Measurements from ENCODE around the gene MPG. TPM values are rescaled to one million over a fixed set of nuclear protein-coding genes. Genes with fewer than 3 reads are reported as not detected.
"Not testable (repeated sequence)": the region's sequence is repeated elsewhere in the genome, so short reads cannot be mapped to it uniquely, and the experiment has no call there.

Gene MPG
- total RNA-seq, 1 donor = 194 TPM

DNA sequence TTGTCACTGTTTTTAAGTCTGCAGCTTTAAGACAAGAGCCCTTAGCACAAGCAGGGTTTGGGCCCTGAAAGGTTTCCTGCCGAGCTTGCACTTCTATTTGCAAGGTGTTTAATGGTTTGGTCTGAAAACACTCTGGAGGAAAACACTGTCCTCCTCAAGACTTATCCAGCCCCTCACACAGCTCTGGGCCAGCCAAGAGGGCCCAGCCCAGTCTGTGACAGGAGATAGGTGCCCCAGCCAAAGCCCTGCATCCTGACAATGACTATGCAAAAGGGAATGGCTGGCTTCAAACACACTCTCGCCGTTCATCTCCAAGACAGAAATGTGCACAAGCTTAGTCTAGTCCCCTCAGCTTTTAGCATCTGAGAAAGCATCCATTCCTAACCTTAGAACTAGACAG lies 26.9 kb downstream of the MPG start:
- DNase-seq (ENCODE audit: low read depth in 2 of 3, low spot score in 2 of 3) = peak in 1 of 3 donors; percentile 29

DNA sequence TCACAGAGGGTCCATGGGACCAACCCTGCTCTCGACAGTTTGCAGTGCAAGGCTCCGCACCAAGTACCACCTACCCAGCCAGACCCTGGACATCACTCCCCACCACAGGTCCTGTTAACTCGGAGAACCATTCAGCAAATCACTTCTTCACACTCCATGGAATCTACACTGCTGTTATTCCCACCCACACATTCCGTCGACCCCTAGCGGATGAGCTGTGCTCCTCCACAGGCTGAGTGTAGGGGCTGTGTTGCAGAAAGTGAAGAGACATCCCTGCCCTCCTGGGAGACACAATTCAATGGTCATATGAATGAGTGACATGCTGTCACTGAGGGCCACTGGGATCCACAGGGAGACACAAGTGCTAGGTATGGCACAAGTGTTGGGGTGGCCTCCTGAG lies 27.5 kb downstream of the MPG start:
- DNase-seq (ENCODE audit: low read depth in 2 of 3, low spot score in 2 of 3) = no peak

- peak; percentile 46 to 82 (median 72) for DNase-seq (ENCODE audit: low read depth in 2 of 3, low spot score in 2 of 3)
Observed at GRCh38 chr16:106623-107324, 28.7 kb downstream of the MPG start.

- DNase-seq (ENCODE audit: low read depth in 2 of 3, low spot score in 2 of 3) = no peak
Observed at GRCh38 chr16:112153-112840, 34.3 kb downstream of the MPG start.

GRCh38 chr16:114327-114726 lies 36.3 kb downstream of the MPG start:
- no peak for DNase-seq (ENCODE audit: low read depth in 2 of 3, low spot score in 2 of 3)

- no peak for DNase-seq (ENCODE audit: low read depth in 2 of 3, low spot score in 2 of 3)
Observed at GRCh38 chr16:116015-116414, 38.0 kb downstream of the MPG start.

DNA sequence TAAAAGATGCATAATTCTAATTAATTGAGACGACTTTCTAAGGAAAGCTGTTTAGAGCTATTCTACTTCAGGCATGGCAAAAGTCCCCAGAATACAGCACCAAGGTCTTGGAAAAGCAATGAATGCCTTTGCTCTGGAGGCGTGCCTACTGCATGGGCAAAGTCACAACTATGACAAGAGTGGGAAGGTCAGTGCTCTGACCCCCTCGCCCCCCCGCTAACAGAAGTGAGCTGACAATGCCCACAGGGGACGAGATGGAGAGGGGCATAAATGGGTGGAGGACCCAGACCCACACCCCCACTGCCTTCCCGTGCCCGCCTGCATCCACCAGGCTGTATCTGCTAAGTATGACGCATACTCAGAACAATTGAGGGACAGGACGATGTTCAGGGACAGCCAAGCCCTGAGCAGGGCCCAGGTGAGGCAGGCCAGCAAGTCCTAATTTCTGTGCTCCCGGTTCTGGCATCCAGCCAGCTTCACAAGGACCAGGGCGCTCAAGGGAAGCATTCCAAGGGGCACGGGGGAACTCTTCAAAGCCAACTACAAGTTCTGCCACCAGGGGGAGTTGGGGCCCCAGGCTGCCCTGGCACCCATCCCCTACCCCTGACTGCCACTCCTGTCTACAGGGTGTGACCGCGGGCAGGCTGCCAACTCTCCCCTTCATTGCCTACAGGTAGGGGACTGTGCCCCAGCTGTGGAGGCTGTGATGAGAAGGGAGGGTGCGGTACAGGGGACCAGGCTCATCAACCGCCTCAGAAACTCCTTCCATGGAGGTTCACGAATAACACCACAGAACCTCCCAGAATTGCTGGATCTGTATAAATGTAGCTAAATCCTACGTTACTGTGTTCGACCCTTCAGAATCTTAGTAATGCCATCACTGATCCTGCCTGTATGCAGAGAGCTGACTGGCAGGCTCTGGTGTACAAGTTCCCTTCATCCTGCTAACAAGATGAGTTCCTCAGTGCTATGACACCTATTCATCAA lies 39.6 kb downstream of the MPG start:
- peak in 2 of 3 donors; percentile 70 to 78 for DNase-seq (ENCODE audit: low read depth in 2 of 3, low spot score in 2 of 3)

DNA sequence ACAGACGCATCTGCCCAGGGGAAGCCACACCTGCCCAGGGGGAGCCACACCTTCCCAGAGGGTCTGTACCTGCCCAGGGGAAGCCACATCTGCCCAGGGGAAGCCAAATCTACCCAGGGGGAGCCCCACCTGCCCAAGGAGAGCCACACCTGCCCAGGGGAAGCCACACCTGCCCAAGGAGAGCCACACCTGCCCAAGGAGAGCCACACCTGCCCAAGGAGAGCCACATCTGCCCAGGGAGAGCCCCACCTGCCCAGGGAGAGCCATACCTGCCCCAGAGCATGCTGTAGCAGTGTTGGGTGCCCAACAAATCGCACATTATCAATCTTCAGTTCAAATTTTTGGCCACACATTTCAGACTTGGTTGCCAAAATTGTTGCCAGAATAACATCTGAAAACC lies 40.8 kb downstream of the MPG start:
- no peak for DNase-seq (ENCODE audit: low read depth in 2 of 3, low spot score in 2 of 3)

- DNase-seq (ENCODE audit: low read depth in 2 of 3, low spot score in 2 of 3) = no peak
Observed at GRCh38 chr16:119295-119694, 41.3 kb downstream of the MPG start.

- DNase-seq (ENCODE audit: low read depth in 2 of 3, low spot score in 2 of 3) = no peak
Observed at GRCh38 chr16:119835-120491, 41.9 kb downstream of the MPG start.

- no peak for DNase-seq (ENCODE audit: low read depth in 2 of 3, low spot score in 2 of 3)
Observed at GRCh38 chr16:120756-121155, 42.7 kb downstream of the MPG start.

DNA sequence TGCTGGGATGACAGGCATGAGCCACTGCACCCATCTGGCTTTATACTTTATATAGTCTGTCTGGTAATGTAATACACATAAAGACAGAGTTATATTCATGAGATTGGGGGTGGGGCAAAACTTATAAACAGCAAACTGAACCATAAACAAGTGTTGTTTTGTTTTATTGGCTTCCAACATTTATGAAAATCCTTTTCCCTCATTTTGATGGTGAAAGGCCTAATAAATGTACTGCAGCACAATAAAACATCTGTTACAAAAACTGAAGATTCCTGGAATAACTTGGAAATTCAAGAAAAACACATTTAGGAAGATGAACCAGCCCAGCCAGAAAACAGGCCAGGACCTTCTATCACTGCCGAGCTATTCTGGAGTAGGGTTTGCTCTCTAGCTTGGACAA lies 44.3 kb downstream of the MPG start:
- DNase-seq (ENCODE audit: low read depth in 2 of 3, low spot score in 2 of 3) = no peak

DNA sequence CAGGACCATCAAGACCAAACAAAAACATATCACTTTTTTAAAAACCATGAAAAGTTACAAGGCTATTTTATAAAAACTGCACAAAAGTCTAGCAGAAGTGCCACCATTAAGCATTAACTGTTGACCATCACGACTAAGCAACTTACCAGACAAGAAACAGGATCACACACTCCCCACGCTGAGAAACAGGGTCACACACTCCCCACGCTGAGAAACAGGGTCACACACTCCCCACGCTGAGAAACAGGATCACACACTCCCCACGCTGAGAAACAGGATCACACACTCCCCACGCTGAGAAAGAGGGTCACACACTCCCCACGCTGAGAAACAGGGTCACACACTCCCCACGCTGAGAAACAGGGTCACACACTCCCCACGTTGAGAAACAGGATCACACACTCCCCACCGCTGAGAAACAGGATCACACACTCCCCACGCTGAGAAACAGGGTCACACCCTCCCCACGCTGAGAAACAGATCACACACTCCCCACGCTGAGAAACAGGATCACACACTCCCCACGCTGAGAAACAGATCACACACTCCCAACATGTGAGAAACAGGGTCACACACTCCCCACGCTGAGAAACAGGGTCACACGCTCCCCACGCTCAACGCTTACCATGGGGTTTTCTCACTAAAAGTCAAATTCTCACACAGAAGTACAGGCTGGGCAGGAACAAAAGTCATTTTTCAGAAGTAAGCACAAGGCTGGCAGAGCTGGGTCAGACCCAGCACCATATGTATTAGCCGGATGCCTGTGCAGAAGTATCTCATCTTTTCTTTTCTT lies 45.7 kb downstream of the MPG start:
- DNase-seq (ENCODE audit: low read depth in 2 of 3, low spot score in 2 of 3) = not testable (repeated sequence)

GRCh38 chr16:125011-125410 lies 47.0 kb downstream of the MPG start:
- DNase-seq (ENCODE audit: low read depth in 2 of 3, low spot score in 2 of 3) = no peak

DNA sequence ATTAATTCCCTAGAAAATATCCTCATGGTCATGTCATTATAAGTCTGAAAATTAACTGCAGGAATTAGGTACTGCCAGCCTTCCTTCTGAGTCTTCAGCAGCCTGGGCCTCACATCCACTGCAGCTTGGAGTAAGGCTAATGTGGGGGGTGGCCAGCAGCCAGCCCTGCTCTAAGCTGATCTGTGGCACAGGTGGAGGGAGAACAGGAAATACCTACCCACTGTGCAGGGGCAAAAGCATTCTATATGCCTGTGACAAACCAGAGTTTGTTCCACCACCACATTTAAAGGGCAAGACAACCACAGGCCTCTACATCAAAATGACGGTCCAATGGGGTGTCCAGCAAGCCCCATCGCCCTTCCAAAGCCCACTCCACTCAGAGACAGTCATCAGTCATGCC lies 51.0 kb downstream of the MPG start:
- DNase-seq (ENCODE audit: low read depth in 2 of 3, low spot score in 2 of 3) = no peak

DNA sequence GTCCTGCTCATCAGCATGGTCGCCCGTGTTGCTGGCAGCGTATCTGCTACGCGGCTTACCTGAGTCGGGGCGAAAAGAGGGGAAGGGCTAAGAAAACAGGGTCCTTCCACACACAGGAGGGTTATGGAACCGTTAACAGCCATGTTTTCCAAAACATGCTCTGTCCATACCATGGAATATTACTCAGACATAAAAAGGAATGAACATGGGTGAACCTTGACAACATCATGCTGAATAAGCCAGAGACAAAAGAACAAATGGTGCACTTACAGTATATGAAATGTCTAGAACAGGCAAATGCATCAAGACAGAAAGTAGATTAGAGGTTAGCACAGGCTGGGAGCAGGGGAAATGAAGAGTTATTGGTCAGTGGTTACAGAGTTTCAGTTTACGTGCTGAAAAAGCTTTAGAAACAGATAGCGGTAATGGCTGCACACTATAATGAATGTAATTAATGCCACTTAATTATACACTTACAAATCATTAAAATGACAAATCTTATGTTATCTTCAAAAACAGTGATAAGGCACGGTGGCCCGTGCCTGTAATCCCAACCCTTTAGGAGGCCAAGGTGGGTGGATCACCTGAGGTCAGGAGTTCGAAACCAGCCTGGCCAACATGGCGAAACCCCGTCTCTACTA lies 52.6 kb downstream of the MPG start:
- DNase-seq (ENCODE audit: low read depth in 2 of 3, low spot score in 2 of 3) = no peak

DNA sequence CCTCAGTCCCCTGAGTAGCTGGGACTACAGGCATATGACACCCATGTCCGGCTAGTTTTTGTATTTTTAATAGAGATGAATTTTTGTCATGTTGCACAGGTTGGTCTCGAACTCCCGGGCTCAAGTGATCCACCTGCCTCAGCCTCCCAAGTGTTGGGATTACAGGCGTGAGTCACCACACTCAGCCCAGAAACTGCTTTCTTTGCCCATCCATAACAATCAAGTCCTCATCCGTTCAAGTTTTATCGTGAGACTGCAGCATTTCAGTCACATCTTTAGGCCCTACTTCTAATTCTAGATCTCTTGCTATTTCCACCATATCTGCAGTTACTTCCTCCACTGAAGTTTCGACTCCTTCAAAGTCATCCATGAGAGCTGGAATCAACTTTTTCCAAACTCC lies 54.1 kb downstream of the MPG start:
- DNase-seq (ENCODE audit: low read depth in 2 of 3, low spot score in 2 of 3) = no peak

- no peak for DNase-seq (ENCODE audit: low read depth in 2 of 3, low spot score in 2 of 3)
Observed at GRCh38 chr16:133716-134115, 55.7 kb downstream of the MPG start.
